Measurements from ENCODE around the gene KRT9.
"Not testable (repeated sequence)": the region's sequence is repeated elsewhere in the genome, so short reads cannot be mapped to it uniquely, and the experiment has no call there.

The KRT9 gene, protein sequence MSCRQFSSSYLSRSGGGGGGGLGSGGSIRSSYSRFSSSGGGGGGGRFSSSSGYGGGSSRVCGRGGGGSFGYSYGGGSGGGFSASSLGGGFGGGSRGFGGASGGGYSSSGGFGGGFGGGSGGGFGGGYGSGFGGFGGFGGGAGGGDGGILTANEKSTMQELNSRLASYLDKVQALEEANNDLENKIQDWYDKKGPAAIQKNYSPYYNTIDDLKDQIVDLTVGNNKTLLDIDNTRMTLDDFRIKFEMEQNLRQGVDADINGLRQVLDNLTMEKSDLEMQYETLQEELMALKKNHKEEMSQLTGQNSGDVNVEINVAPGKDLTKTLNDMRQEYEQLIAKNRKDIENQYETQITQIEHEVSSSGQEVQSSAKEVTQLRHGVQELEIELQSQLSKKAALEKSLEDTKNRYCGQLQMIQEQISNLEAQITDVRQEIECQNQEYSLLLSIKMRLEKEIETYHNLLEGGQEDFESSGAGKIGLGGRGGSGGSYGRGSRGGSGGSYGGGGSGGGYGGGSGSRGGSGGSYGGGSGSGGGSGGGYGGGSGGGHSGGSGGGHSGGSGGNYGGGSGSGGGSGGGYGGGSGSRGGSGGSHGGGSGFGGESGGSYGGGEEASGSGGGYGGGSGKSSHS

DNA sequence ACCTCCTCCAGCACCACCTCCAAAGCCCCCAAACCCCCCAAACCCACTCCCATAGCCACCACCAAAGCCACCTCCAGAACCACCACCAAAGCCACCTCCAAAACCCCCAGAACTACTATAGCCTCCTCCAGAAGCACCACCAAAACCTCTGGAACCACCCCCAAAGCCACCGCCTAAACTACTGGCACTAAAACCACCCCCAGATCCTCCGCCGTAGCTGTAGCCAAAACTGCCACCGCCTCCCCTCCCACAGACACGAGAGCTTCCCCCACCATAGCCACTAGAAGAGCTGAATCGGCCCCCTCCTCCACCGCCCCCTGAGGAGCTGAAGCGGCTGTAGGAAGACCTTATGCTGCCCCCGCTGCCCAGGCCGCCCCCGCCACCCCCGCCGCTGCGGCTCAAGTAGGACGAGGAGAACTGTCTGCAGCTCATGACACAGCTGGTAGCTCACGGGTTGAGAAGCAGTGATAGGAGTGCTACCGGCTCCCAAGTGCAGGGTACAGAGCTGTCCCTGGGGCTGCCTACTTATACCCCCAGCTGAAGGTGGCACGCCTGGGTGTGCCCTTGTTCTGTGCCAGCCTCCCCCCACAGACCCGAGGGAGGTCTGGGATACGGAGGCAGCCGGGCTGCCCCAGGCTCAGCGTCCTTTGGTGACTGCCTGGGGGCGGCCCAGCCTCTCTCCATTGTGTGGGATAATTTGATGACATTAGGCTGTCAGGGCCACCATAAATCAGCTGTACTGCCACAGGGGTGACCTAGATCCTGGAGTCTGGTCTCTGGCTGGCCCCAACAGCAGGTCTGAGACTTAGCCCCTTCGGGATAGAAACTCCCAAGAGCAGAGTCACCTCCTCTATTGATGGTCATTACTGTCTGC is at the start of gene KRT9:
Gene KRT9, minus strand, starts transcription at position 499 of the 874 bp plus-strand sequence. Its CDS starts 67 bp downstream, at position 432.
- DNase-seq, result no peak

- not testable (repeated sequence) for DNase-seq
Measured at GRCh38 chr17:41621435-41621817, 49.6 kb upstream of the KRT9 start.

- DNase-seq, result no peak
Measured at GRCh38 chr17:41620583-41621434, 49.0 kb upstream of the KRT9 start.

DNA sequence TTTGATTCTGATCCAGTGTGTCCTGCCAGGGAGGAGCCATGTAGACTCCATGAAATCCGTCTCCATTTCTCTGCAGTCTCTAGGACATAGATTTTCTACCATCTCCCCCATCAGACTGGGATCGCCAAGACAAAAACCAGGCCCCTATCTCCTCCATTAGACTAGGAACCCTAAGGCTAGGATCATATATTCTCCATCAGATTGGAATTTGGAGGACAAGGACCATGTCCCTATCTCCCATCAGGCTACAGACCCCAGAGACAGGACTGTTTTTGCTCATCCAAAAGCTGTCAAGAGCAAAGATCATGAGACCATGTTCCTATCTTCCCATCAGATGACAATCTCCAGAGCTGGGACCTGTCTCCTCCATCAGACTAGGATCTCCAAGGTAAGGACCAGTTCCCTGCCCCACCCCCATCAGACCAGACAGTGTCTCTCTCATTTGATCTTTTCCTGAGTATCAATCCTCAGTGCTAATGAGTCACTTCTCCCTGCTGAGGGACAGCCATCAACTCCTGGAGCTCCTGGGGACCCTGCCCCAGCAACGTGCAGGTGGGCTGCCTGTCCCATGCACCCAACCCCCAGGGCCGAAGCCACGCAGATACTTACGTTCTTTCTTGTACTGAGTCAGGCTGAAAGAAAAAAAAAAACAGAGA is 48.2 kb upstream of the KRT9 start:
- DNase-seq, result not testable (repeated sequence)

DNA sequence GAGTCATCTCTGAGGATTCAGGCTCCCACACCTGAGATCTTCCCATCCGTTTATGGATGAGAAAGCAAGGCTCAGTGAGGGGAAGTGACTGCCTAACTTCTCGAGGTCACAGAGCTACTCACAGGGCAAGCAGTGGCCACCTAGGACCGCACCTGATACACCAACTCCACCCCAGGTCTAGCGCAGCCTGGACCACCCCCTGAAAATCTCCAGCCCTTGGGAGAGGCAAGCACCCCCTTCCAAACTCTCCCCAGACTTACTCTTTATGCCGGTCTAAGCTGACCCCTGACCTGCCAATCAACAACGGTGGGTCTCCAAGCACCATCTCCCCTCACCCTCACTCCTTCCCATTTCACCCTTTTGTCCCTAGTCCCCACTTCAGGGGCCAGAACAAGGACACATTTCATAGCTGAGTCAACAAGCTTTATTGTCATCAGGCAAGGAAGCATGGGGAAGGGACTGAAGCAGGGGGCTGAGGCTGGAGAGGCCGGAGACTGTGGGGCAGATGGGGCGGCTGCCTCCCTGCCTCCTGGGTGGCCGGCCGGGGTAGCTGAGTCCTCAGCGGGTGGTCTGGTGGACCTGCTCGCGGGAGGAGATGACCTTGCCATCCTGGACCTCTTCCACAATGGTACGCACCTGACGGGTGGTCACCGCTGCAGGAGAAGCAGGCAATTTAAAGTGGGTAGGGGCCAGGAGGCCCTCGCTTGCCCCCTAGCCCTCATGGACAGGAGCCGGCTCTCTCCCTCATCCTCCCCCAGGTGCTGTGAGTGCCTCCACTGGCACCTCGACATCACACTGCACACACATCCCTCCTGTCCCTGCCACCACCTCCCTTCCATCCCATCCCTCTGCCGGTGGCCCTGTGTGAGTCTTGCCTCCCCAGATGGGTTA is 47.4 kb upstream of the KRT9 start:
- no peak for DNase-seq

DNA sequence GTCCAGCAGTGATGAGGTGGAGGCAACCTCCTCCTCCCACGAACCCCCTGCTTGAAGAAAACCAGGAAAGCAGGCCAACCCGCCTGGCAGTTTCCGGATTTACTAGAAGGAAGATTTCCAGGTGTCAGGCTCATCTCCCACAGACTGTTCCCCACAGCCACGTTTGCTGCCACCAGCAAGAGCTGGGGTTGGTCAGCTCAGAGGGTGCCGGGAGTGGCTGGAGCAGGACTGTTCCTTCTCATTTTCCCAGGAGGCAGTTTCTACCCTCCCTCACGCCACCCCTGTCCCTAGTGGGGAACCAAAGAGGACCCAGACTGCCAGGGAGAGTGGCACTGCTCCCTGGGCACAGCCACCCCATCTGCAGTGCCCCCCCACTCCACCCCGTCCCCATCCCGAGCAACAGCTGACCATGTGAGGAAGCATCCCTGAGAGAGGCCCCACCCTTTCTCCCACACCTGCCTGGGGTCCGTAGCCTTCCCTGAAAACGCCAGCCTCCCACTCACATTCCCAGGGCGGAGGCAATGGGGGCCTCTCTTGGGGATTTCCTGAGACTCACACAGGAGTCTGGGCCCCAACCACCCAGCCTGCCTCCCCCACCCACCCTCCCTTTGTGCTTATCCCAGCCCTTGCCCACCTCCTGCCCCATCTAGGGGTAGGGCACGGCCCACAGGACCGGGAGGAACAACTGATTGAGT is 46.6 kb upstream of the KRT9 start:
- DNase-seq, result no peak

GRCh38 chr17:41617698-41618097 is 45.8 kb upstream of the KRT9 start:
- DNase-seq, result no peak

GRCh38 chr17:41617136-41617535 is 45.3 kb upstream of the KRT9 start:
- DNase-seq, result no peak

DNA sequence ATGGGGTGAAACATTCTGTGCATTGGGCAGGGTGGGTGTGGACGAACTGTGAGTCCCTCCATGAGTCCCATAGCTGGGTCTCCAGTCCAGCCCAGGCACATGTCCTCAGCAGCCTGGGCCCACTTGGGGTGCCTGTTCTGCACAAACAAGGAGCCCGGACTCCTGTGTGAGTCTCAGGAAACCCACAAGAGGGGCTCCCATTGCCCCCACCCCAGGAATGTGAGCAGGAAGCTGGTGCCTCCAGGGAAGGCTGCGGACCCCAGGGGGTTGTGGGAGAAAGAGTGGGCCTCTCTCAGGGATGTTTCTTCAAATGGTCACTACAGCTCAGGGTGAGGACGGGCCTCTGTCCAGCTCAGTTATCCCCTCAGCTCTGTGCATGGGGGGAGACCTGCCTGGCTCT is 44.6 kb upstream of the KRT9 start:
- not testable (repeated sequence) for DNase-seq

GRCh38 chr17:41615454-41615853 is 43.6 kb upstream of the KRT9 start:
- no peak for DNase-seq

GRCh38 chr17:41614767-41615166 is 42.9 kb upstream of the KRT9 start:
- DNase-seq, result not testable (repeated sequence)

DNA sequence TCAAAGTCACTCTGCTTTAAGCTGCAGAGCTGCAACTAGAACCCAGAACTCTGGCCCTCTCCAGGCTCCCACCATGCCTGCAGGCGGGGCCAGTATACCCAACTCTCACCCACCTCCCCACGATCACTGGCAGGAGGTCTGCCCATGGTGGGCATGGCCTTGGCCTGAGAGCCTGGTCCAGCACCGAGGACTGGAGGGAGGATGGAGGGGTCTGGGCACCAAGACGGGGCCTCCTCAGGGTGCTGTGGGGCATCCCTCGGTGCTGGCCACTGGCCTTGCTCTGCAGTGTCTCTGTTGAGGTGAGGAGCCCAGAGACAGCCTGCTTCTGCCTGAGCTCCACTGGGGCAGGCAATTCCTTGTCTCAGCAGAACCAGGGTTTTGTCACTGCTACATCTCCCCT is 42.2 kb upstream of the KRT9 start:
- DNase-seq, result no peak

DNA sequence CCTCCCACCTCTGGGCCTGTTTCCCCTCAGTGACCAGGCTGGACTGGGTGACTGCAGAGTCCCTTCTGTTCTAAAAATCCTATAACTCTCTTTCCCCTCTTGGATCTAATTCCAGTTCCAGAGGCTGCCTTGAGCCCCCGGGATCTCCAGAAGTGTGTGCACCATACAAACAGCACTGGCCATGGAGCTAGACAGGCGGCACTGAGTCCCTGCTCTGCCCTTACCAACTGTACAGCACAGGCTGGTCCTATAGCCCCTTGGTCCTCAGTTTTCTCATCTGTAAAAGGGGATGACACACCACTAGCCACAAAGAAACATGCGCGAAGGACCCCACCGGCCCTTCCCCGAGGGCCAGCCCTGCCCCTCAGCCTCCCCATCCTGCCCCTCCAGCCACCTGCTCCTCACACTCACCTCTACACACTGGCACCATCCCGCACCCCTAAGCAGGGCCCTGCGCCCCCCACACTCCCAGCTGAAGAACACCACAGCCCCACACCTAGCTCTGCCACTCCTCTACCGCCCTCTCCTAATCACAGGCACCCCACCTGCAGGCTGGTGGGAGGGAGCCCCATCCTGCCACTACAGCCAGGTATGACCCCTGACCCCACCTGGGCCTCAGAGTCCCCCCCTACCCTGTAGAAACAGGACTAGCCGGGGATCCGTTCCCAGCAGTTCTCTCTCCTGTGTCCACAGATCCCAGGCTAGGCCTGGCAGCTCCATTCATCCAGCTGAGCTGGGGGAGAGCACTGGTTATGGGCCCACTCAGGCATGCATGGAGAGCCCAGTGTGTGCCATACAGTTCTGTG is 41.6 kb upstream of the KRT9 start:
- no peak for DNase-seq

DNA sequence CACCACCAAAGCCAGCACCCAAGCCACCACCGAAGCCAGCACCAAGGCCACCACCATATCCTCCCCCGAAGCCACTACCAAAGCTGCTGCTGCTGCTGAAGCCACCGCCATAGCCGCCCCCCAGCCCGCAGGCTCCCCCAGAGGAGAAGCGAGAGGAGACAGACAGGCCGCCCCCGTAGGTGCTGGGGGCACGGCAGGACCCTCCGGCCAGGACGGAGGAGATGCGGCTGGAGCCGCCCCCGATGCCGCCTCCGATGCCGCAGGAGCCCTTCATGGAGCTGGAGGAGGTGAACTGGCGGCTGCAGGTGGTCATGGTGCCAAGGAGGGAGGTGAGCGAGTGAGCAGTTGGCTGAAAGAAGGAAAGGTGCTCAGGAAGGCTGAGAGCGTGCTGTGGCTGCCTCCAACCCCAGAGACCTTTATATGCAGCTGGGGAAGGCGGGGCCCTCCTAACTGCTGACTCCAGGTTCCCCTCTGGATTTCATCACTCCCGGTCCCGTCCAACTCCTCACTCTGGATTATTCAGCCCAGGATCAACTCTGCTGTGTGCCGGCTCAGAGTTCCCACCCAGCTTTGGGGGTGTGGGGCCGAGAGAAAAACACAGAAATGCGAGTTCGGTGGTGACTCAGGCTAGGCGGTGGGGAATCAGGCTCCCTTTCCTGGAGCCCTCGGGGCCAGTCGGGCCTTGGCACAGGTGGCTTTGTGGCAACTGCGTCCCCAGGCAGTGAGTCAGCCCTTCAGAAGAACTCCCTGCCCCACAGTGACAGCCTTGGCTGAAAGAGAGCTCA is 40.7 kb upstream of the KRT9 start, which contains the start of gene KRT16:
Gene KRT16, minus strand, starts transcription at position 392 of the 785 bp plus-strand sequence. Its CDS starts 79 bp downstream, at position 313.
- not testable (repeated sequence) for DNase-seq

GRCh38 chr17:41610965-41611640 is 39.2 kb upstream of the KRT9 start:
- no peak for DNase-seq

DNA sequence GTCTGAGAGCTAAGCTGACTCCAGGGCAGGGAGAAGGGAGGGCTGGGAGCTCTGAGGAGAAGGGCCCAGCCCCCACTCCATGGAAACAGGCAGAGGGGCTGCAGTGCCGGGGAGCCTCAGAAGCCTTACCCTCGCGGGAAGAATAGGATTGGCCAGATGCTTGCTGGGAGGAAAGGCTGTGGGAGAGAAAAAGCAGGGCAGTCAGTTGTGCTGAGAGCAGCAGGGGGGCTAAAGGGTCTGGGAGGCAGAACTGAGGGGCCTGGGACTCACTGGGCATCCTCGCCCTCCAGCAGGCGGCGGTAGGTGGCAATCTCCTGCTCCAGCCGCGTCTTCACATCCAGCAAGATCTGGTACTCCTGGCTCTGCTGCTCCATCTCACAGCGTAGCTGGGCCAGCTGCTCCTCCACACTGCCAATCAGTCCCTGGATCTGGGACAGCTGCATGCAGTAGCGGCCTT is 38.2 kb upstream of the KRT9 start:
- not testable (repeated sequence) for DNase-seq

GRCh38 chr17:41606930-41607329 is 35.1 kb upstream of the KRT9 start:
- not testable (repeated sequence) for DNase-seq

- DNase-seq, result no peak
Measured at GRCh38 chr17:41602524-41602923, 30.7 kb upstream of the KRT9 start.
